Measurements from ENCODE around the gene SPINDOC. TPM values are rescaled to one million over a fixed set of nuclear protein-coding genes. Genes with fewer than 3 reads are reported as not detected.
A peak's percentile ranks its signal among the peaks of the same experiment; 100 is the strongest.
"Not testable (repeated sequence)": the region's sequence is repeated elsewhere in the genome, so short reads cannot be mapped to it uniquely, and the experiment has no call there.

Gene SPINDOC
- polyA plus RNA-seq, 1 of the 3 experiments (the other 2 are of a cell fraction) = 45.0 TPM

DNA sequence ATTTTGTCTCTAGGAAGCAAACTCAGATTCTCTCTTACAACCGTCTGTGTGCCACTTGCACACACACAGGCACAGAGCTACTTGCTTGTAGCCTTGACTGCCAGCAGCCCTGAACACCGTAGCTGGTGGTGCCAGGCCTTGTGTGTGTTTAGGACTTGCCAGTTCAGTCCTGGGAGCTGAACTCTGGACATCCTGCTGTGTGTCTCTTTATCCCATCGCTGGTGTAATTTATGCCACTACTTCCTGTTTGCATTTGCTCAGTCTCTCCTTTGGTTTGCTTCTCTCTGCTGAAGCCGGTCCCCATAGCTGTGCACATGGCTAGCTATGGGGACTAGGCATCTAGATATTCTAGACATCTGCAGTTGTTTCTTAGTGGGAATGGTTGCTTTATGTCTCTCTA lies 49.7 kb downstream of the SPINDOC start:
- peaks cover 83% of the 10 kb centered on the region for H3K79me2 ChIP-seq (ENCODE audit: insufficient read depth)
- CTCF ChIA-PET = interaction anchor here (1.0 to 2.4 kb wide), 4 partner anchors 10 to 26 kb away, joined by 3 to 9 read pairs (median 3); no protein-coding TSS in a partner anchor
- TF ChIP-seq CHD2 (IDR thresholded peaks at IDR 0.05; ENCODE audit: low read length, partially characterized antibody) = no peak
- no peak for TF ChIP-seq SMC3 (IDR thresholded peaks at IDR 0.05; ENCODE audit: low read depth, low read length)
- no peak for TF ChIP-seq MEF2A (IDR thresholded peaks at IDR 0.05; ENCODE audit: borderline replicate concordance, low read depth)
- TF ChIP-seq ELF1 (IDR thresholded peaks at IDR 0.05) = no peak
- no peak for TF ChIP-seq GABPA (IDR thresholded peaks at IDR 0.05; ENCODE audit: low read depth)
- TF ChIP-seq NRF1 (IDR thresholded peaks at IDR 0.05; ENCODE audit: low read depth, low read length) = no peak
- TF ChIP-seq, protein P1, sequence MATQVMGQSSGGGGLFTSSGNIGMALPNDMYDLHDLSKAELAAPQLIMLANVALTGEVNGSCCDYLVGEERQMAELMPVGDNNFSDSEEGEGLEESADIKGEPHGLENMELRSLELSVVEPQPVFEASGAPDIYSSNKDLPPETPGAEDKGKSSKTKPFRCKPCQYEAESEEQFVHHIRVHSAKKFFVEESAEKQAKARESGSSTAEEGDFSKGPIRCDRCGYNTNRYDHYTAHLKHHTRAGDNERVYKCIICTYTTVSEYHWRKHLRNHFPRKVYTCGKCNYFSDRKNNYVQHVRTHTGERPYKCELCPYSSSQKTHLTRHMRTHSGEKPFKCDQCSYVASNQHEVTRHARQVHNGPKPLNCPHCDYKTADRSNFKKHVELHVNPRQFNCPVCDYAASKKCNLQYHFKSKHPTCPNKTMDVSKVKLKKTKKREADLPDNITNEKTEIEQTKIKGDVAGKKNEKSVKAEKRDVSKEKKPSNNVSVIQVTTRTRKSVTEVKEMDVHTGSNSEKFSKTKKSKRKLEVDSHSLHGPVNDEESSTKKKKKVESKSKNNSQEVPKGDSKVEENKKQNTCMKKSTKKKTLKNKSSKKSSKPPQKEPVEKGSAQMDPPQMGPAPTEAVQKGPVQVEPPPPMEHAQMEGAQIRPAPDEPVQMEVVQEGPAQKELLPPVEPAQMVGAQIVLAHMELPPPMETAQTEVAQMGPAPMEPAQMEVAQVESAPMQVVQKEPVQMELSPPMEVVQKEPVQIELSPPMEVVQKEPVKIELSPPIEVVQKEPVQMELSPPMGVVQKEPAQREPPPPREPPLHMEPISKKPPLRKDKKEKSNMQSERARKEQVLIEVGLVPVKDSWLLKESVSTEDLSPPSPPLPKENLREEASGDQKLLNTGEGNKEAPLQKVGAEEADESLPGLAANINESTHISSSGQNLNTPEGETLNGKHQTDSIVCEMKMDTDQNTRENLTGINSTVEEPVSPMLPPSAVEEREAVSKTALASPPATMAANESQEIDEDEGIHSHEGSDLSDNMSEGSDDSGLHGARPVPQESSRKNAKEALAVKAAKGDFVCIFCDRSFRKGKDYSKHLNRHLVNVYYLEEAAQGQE (IDR thresholded peaks at IDR 0.05; ENCODE audit: low read depth, low read length) = no peak
- TF ChIP-seq, protein P2, sequence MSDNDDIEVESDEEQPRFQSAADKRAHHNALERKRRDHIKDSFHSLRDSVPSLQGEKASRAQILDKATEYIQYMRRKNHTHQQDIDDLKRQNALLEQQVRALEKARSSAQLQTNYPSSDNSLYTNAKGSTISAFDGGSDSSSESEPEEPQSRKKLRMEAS (IDR thresholded peaks at IDR 0.05; ENCODE audit: low read depth) = no peak
- TF ChIP-seq FOXM1 (IDR thresholded peaks at IDR 0.05; ENCODE audit: low read depth) = no peak
- no peak for TF ChIP-seq MXI1 (IDR thresholded peaks at IDR 0.05; ENCODE audit: low read depth, low read length)
- no peak for TF ChIP-seq EZH2phosphoT487 (IDR thresholded peaks at IDR 0.05; ENCODE audit: borderline replicate concordance, low read depth)
- no peak for TF ChIP-seq FOXJ3 (CRISPR knock-in tag; IDR thresholded peaks at IDR 0.05)
- no peak for TF ChIP-seq RXRA (IDR thresholded peaks at IDR 0.05; ENCODE audit: borderline replicate concordance, low read depth)
- TF ChIP-seq RFX5 (IDR thresholded peaks at IDR 0.05; ENCODE audit: low read length) = no peak
- TF ChIP-seq, protein P3, sequence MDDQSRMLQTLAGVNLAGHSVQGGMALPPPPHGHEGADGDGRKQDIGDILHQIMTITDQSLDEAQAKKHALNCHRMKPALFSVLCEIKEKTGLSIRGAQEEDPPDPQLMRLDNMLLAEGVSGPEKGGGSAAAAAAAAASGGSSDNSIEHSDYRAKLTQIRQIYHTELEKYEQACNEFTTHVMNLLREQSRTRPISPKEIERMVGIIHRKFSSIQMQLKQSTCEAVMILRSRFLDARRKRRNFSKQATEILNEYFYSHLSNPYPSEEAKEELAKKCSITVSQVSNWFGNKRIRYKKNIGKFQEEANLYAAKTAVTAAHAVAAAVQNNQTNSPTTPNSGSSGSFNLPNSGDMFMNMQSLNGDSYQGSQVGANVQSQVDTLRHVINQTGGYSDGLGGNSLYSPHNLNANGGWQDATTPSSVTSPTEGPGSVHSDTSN (IDR thresholded peaks at IDR 0.05) = no peak
- no peak for TF ChIP-seq SIN3A (IDR thresholded peaks at IDR 0.05; ENCODE audit: borderline replicate concordance, low read depth, low read length)

DNA sequence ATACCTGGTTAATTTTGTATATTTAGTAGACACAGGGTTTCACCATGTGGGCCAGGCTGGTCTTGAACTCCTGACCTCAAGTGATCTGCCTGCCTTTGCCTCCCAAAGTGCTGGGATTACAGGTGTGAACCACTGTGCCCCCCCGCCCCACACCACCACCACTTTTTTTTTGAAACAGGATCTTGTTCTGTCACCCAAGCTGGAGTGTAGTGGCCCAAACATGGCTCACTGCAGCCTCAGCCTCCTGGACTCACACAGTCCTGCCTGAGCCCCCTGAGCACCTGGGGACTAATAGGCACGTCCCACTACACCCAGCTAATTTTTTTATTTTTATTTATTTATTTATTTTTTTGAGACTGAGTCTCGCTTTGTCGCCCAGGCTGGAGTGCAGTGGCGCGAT lies 50.4 kb downstream of the SPINDOC start:
- peaks cover 3 to 15% of the 10 kb centered on the region in 2 experiments; a peak in 2 of 4 replicates for H3K4me1 ChIP-seq (ENCODE audit: control insufficient read depth in 1 of 2, insufficient read depth in 2 of 2, low read depth in 1 of 2, low read length in 1 of 2)
- not testable (repeated sequence) for H3K27me3 ChIP-seq (ENCODE audit: insufficient read depth); H3K9me2 ChIP-seq; H3K9me3 ChIP-seq; H2AFZ ChIP-seq (ENCODE audit: low read depth); H3K4me2 ChIP-seq; H3K4me3 ChIP-seq (ENCODE audit: low read depth in 2 of 2, low read length in 1 of 2); H3K9ac ChIP-seq; DNase-seq; H3F3A ChIP-seq (replicated peaks; ENCODE audit: insufficient read depth); H3K27ac ChIP-seq (ENCODE audit: low read depth in 2 of 2, low read length in 1 of 2); H3K36me3 ChIP-seq (replicated peaks in 1 of 2; ENCODE audit: control insufficient read depth in 1 of 2, insufficient read depth in 2 of 2, low read length in 1 of 2)
- peaks cover 84% of the 10 kb centered on the region for H3K79me2 ChIP-seq (ENCODE audit: insufficient read depth)
- 96% methylated on average over 6 of the region's 6 CpGs for WGBS (ENCODE audit: low lambda C conversion rate)
- ChIA-PET POLR2A (interaction anchor here (0.5 kb wide), 1 partner anchor 381 kb away, joined by 3 read pairs; no protein-coding TSS in a partner anchor), CTCF (interaction anchor here (1.1 to 2.4 kb wide), 2 partner anchors 19 to 26 kb away, joined by 3 to 9 read pairs; no protein-coding TSS in a partner anchor)
- peaks cover 51% of the 10 kb centered on the region for H4K20me1 ChIP-seq (ENCODE audit: insufficient read depth)

More for the DNA sequence above, 49.7 kb downstream of the SPINDOC start:
- Histone ChIP-seq H3K27ac (ENCODE audit: low read depth in 2 of 2, low read length in 1 of 2) (peak overlapping the region in 1 of 2 experiments; percentile 11; a peak in 1 of 4 replicates), H3K4me1 (ENCODE audit: control insufficient read depth in 1 of 2, insufficient read depth in 2 of 2, low read depth in 1 of 2, low read length in 1 of 2) (peaks cover 3 to 15% of the 10 kb centered on the region in 2 experiments; a peak in 2 of 4 replicates), H3K9ac (no peak overlapping the region), H3K36me3 (replicated peaks in 1 of 2; ENCODE audit: control insufficient read depth in 1 of 2, insufficient read depth in 2 of 2, low read length in 1 of 2) (peaks cover 3 to 5% of the 10 kb centered on the region in 2 experiments), H2AFZ (ENCODE audit: low read depth) (no peak overlapping the region), H4K20me1 (ENCODE audit: insufficient read depth) (peaks cover 49% of the 10 kb centered on the region), H3K9me3 (no peaks in the 10 kb centered on the region), H3K4me3 (ENCODE audit: low read depth in 2 of 2, low read length in 1 of 2) (no peak overlapping the region), H3K4me2 (no peak overlapping the region), H3F3A (replicated peaks; ENCODE audit: insufficient read depth) (no peaks in the 10 kb centered on the region), H3K27me3 (ENCODE audit: insufficient read depth) (no peaks in the 10 kb centered on the region), H3K9me2 (no peaks in the 10 kb centered on the region)
- POLR2A ChIA-PET = interaction anchor here (0.5 kb wide), 1 partner anchor 382 kb away, joined by 3 read pairs; no protein-coding TSS in a partner anchor
- no peak for DNase-seq
- WGBS (ENCODE audit: low lambda C conversion rate) = 57% methylated on average over 4 of the region's 4 CpGs
